Progenitor cell of endocrine pancreas (in vitro differentiated cells): Measurements from ENCODE around the gene SLIT3. TPM values are rescaled to one million over a fixed set of nuclear protein-coding genes. Genes with fewer than 3 reads are reported as not detected.

Source experiments
- DNase-seq: peaks from one replicate; pipeline ENCODE4 v3.0.0; 2021; ENCODE audit warnings: low spot score; ENCODE audit not compliant: unreplicated experiment
- H3K27ac Mint-ChIP-seq: 2 replicates; pipeline ENCODE4 v1.8.0; 2021; ENCODE audit warnings: mild to moderate bottlenecking, moderate library complexity, mixed read lengths
- H3K27me3 Mint-ChIP-seq: 2 replicates; pipeline ENCODE4 v1.8.0; 2021; ENCODE audit warnings: mixed read lengths
- H3K36me3 Mint-ChIP-seq: 2 replicates; pipeline ENCODE4 v1.8.0; 2022; ENCODE audit warnings: mixed read lengths; ENCODE audit not compliant: insufficient read depth
- H3K4me1 Mint-ChIP-seq: 2 replicates; pipeline ENCODE4 v1.8.0; 2021; ENCODE audit warnings: low read depth, mixed read lengths
- H3K4me3 Mint-ChIP-seq: 2 replicates; pipeline ENCODE4 v1.8.0; 2021; ENCODE audit warnings: low read depth, mild to moderate bottlenecking, moderate library complexity, mixed read lengths
- H3K9me3 Mint-ChIP-seq: 2 replicates; pipeline ENCODE4 v1.8.0; 2021; ENCODE audit warnings: low read depth, mixed read lengths
- CTCF ChIP-seq: fragments of 200-600 bp; sonication (generic); IDR thresholded peaks from one replicate; pipeline ENCODE4 v1.5.0; 2021; ENCODE audit warnings: antibody characterized with exemption, mild to moderate bottlenecking; ENCODE audit not compliant: unreplicated experiment
- total RNA-seq: library from RNA; stranded (reverse); gene quantifications from 2 replicates; pipeline ENCODE4 v1.2.1, GENCODE V29; 2021

Gene SLIT3
- total RNA-seq, 1 donor from 2014 or later, result 18.8 TPM

- Mint-ChIP-seq H3K27ac (no peak overlapping the region), H3K9me3 (no peaks in the 10 kb centered on the region), H3K4me3 (no peak overlapping the region), H3K36me3 (no peaks in the 10 kb centered on the region), H3K27me3 (peaks cover 24% of the 10 kb centered on the region), H3K4me1 (no peaks in the 10 kb centered on the region)
- DNase-seq, result no peak
- TF ChIP-seq CTCF, result no peak
These were observed 402.6 kb downstream of the SLIT3 start for GRCh38 chr5:168898247-168898911.

GRCh38 chr5:168897387-168898122 is 403.4 kb downstream of the SLIT3 start:
- Mint-ChIP-seq H3K27ac (no peak overlapping the region), H3K9me3 (no peaks in the 10 kb centered on the region), H3K4me1 (no peaks in the 10 kb centered on the region), H3K4me3 (no peak overlapping the region), H3K27me3 (peaks cover 21% of the 10 kb centered on the region), H3K36me3 (no peaks in the 10 kb centered on the region)
- no peak for TF ChIP-seq CTCF
- no peak for DNase-seq

- Mint-ChIP-seq H3K27ac (no peak overlapping the region), H3K27me3 (peaks cover 21% of the 10 kb centered on the region), H3K9me3 (no peaks in the 10 kb centered on the region), H3K4me3 (no peak overlapping the region), H3K4me1 (no peaks in the 10 kb centered on the region), H3K36me3 (no peaks in the 10 kb centered on the region)
- DNase-seq, result no peak
- TF ChIP-seq CTCF, result no peak
These were observed 405.5 kb downstream of the SLIT3 start for GRCh38 chr5:168895295-168896071.

GRCh38 chr5:168893283-168893682 is 407.7 kb downstream of the SLIT3 start:
- no peak overlapping the region for H3K27ac Mint-ChIP-seq
- H3K36me3 Mint-ChIP-seq, result no peaks in the 10 kb centered on the region
- no peak for DNase-seq
- TF ChIP-seq CTCF, result no peak
- H3K4me3 Mint-ChIP-seq, result no peak overlapping the region
- H3K4me1 Mint-ChIP-seq, result no peaks in the 10 kb centered on the region
- H3K9me3 Mint-ChIP-seq, result no peaks in the 10 kb centered on the region
- H3K27me3 Mint-ChIP-seq, result peaks cover 21% of the 10 kb centered on the region

GRCh38 chr5:168892618-168893186 is 408.2 kb downstream of the SLIT3 start:
- H3K36me3 Mint-ChIP-seq, result no peaks in the 10 kb centered on the region
- no peaks in the 10 kb centered on the region for H3K4me1 Mint-ChIP-seq
- H3K27me3 Mint-ChIP-seq, result peaks cover 21% of the 10 kb centered on the region

More at GRCh38 chr5:168892618-168893186, 408.2 kb downstream of the SLIT3 start:
- H3K27ac Mint-ChIP-seq, result no peak overlapping the region
- no peaks in the 10 kb centered on the region for H3K9me3 Mint-ChIP-seq
- TF ChIP-seq CTCF, result no peak
- no peak overlapping the region for H3K4me3 Mint-ChIP-seq
- no peak for DNase-seq
